Smooth muscle cell (in vitro differentiated cells): ENCODE results near the gene ZAP70. TPM values are rescaled to one million over a fixed set of nuclear protein-coding genes. Genes with fewer than 3 reads are reported as not detected.

Experiments used
- DNase-seq: peaks from one replicate; lab custom pipeline; 2025; ENCODE audit not compliant: unreplicated experiment; lab: John Stamatoyannopoulos, UW
- H2AFZ ChIP-seq: fragments of 200-600 bp; sonication (generic); 2 replicates; pipeline ENCODE4 v1.6.0; 2016; ENCODE audit warnings: antibody characterized with exemption, low read depth, mild to moderate bottlenecking
- H3F3A ChIP-seq: fragments of 200-600 bp; sonication (generic); 2 replicates; pipeline ENCODE4 v1.6.0; 2017; ENCODE audit warnings: antibody characterized with exemption, low read depth
- H3K27ac ChIP-seq: fragments of 200-600 bp; sonication (generic); 2 replicates; pipeline ENCODE4 v1.5.1; 2016; ENCODE audit warnings: low read depth, mild to moderate bottlenecking
- H3K27me3 ChIP-seq: fragments of 200-600 bp; sonication (generic); 2 replicates; pipeline ENCODE4 v1.6.1; 2016; ENCODE audit warnings: low read depth, mild to moderate bottlenecking
- H3K36me3 ChIP-seq: fragments of 200-600 bp; sonication (generic); 2 replicates; pipeline ENCODE4 v1.5.1; 2016; ENCODE audit warnings: low read depth
- H3K4me1 ChIP-seq: fragments of 200-600 bp; sonication (generic); 2 replicates; pipeline ENCODE4 v1.5.1; 2016; ENCODE audit warnings: low read depth
- H3K4me2 ChIP-seq: fragments of 200-600 bp; sonication (generic); 2 replicates; pipeline ENCODE4 v1.6.0; 2016; ENCODE audit warnings: mild to moderate bottlenecking
- H3K4me3 ChIP-seq: fragments of 200-600 bp; sonication (generic); 2 replicates; pipeline ENCODE4 v1.5.1; 2016; ENCODE audit warnings: mild to moderate bottlenecking
- H3K79me2 ChIP-seq: fragments of 200-600 bp; sonication (generic); 2 replicates; pipeline ENCODE4 v1.6.0; 2016; ENCODE audit warnings: low read depth, mild to moderate bottlenecking
- H3K9ac ChIP-seq: fragments of 200-600 bp; sonication (generic); 2 replicates; pipeline ENCODE4 v1.6.0; 2016; ENCODE audit warnings: low read depth
- H3K9me3 ChIP-seq: fragments of 200-600 bp; sonication (generic); replicated peaks from 2 replicates; pipeline ENCODE4 v1.5.1; 2016; ENCODE audit warnings: low read depth
- H4K20me1 ChIP-seq: fragments of 200-600 bp; sonication (generic); 2 replicates; pipeline ENCODE4 v1.6.0; 2016; ENCODE audit warnings: low read depth
- CTCF ChIP-seq: fragments of 200-600 bp; sonication (generic); IDR thresholded peaks from 2 replicates; pipeline ENCODE4 v1.5.1; 2017; ENCODE audit warnings: borderline replicate concordance, mild to moderate bottlenecking, antibody characterized with exemption; ENCODE audit not compliant: insufficient read depth, poor library complexity, severe bottlenecking
- WGBS: methylation state at CpG from one replicate; pipeline ENCODE4 v1.1.7; 2016; ENCODE audit warnings: low lambda C conversion rate; 5-methylcytosine and 5-hydroxymethylcytosine counted together
- polyA plus RNA-seq: library from polyadenylated mRNA; unstranded; fragments of >200 nt; fragmentation: Nextera tagmentation; extraction: Ambion mirVana; gene quantifications from 2 replicates; pipeline ENCODE4 v1.2.1, GENCODE V29; 2016
- total RNA-seq: library from RNA; depleted of rRNA; stranded (reverse); fragments of >200 nt; gene quantifications from 2 replicates; pipeline ENCODE4 v1.2.3, GENCODE V29; 2014

ZAP70 gene
- total and polyA plus RNA-seq, 2 experiments from 2014 or later: 0.24 to 0.40 TPM

DNA sequence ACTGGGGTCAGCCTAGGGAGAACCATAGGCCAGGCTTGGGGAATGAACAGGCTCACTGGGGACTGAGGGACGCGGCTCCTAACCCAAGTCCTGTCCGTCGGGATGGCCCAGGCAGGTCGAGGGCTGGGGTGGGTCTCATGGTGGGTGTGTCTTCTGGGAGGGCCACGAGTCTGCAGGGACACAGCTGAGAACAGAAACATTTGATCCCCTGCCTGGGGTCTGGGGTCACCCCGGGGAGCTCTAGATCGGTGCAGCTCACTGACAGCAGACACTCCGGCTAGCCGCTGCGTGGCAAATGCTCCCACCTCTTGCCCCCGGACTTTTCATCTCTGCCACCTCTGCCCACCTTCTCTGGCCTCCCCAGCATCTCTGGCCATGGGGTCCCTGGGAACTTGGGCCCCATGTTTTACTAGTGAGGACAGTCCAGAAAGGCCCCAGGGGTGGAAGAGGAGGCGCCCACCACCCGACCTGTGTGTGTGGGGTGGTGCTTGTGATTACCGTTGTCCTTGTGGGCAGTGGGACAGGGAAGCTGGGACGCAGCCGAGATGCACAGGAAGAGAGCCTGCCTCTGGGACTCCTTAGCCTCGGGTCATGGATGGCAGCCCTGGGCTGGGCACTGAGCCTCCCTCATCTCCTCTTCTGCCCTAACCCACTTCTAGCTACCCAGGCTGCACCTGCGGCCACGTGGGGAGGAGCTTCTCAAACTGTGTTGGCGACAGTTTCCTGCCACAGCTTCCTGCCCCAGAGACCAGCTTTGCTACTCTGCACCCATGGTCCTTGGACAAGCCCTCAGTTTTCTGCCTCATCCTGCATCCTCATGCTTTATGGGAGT, 4.9 kb downstream of the ZAP70 start:
- H3K27me3 ChIP-seq: no peaks in the 10 kb centered on the region
- DNase-seq: no peak
- WGBS: 94% methylated on average over 21 of the region's 21 CpGs
- H3K4me1 ChIP-seq: no peaks in the 10 kb centered on the region
- no peaks in the 10 kb centered on the region for H3K36me3 ChIP-seq
- no peaks in the 10 kb centered on the region for H3F3A ChIP-seq
- no peak for TF ChIP-seq CTCF
- no peaks in the 10 kb centered on the region for H3K9me3 ChIP-seq
- H4K20me1 ChIP-seq: no peaks in the 10 kb centered on the region
- H3K9ac ChIP-seq: no peak overlapping the region
- no peak overlapping the region for H2AFZ ChIP-seq
- H3K4me2 ChIP-seq: no peak overlapping the region
- no peak overlapping the region for H3K27ac ChIP-seq
- H3K79me2 ChIP-seq: no peaks in the 10 kb centered on the region
- H3K4me3 ChIP-seq: no peak overlapping the region

- WGBS: 94% methylated on average over 3 of the region's 3 CpGs
- Histone ChIP-seq H3K4me2 (no peak overlapping the region), H2AFZ (no peak overlapping the region), H3K79me2 (no peaks in the 10 kb centered on the region), H3K4me1 (no peaks in the 10 kb centered on the region), H3K36me3 (no peaks in the 10 kb centered on the region), H3K9me3 (no peaks in the 10 kb centered on the region), H4K20me1 (no peaks in the 10 kb centered on the region), H3F3A (no peaks in the 10 kb centered on the region), H3K27ac (no peak overlapping the region), H3K9ac (no peak overlapping the region), H3K27me3 (no peaks in the 10 kb centered on the region), H3K4me3 (no peak overlapping the region)
- no peak for TF ChIP-seq CTCF
- no peak for DNase-seq
Measured at GRCh38 chr2:97718942-97719341, 5.6 kb downstream of the ZAP70 start.

GRCh38 chr2:97719362-97720155, 6.2 kb downstream of the ZAP70 start:
- Histone ChIP-seq H3K9me3 (no peaks in the 10 kb centered on the region), H3K79me2 (no peaks in the 10 kb centered on the region), H3K4me3 (no peak overlapping the region), H3K27me3 (no peaks in the 10 kb centered on the region), H4K20me1 (no peaks in the 10 kb centered on the region), H3K4me1 (no peaks in the 10 kb centered on the region), H3K9ac (no peak overlapping the region), H3K4me2 (no peak overlapping the region), H2AFZ (no peak overlapping the region), H3K36me3 (no peaks in the 10 kb centered on the region), H3K27ac (no peak overlapping the region), H3F3A (no peaks in the 10 kb centered on the region)
- DNase-seq: no peak
- WGBS: 91% methylated on average over 16 of the region's 16 CpGs
- TF ChIP-seq CTCF: no peak
